Neural crest cell (in vitro differentiated cells): Measurements from ENCODE around the gene ZNF564. TPM values are rescaled to one million over a fixed set of nuclear protein-coding genes. Genes with fewer than 3 reads are reported as not detected.

Experiments
- DNase-seq: peaks from one replicate; pipeline ENCODE4 v3.0.0; 2021; ENCODE audit warnings: low read depth, mixed read lengths, low spot score
- H3K27ac Mint-ChIP-seq: one replicate; pipeline ENCODE4 v1.8.0; 2021; ENCODE audit warnings: mild to moderate bottlenecking, mixed read lengths; ENCODE audit not compliant: unreplicated experiment
- H3K27me3 Mint-ChIP-seq: 2 replicates; pipeline ENCODE4 v1.8.0; 2021; ENCODE audit warnings: low read depth, mild to moderate bottlenecking, mixed read lengths
- H3K36me3 Mint-ChIP-seq: 2 replicates; pipeline ENCODE4 v1.8.0; 2021; ENCODE audit warnings: low read depth, mild to moderate bottlenecking, mixed read lengths
- H3K4me1 Mint-ChIP-seq: 2 replicates; pipeline ENCODE4 v1.8.0; 2021; ENCODE audit warnings: mixed read lengths
- H3K4me3 Mint-ChIP-seq: one replicate; pipeline ENCODE4 v1.8.0; 2021; ENCODE audit warnings: mild to moderate bottlenecking, mixed read lengths
- H3K9me3 Mint-ChIP-seq: 2 replicates; pipeline ENCODE4 v1.8.0; 2021; ENCODE audit warnings: mixed read lengths
- CTCF ChIP-seq: fragments of 200-600 bp; sonication (generic); conservative IDR thresholded peaks from 2 replicates; pipeline ENCODE4 v1.5.0; 2021; ENCODE audit warnings: antibody characterized with exemption, mild to moderate bottlenecking
- total RNA-seq: library from RNA; stranded (reverse); gene quantifications from 2 replicates; pipeline ENCODE4 v1.2.1, GENCODE V29; 2021

ZNF564 gene
- total RNA-seq, 1 donor from 2014 or later: 9.9 TPM

DNA sequence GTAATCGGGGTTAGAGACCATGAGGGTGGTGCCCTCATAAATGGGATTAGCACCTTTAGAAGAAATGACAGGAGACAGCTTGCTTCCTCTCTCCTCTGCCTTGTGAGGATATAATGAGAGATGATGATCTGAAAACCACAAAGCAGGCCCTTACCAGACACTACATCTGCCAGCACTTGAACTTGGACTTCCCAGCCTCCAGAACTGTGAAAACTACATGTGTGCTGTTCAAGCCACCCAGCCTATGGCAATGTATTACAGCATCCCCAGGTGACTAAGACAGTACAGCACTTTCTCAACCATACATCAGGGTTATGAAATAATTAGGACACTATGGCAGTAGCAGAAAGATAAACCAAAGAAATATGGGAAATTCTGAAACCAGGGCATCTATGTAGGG lies 7.4 kb downstream of the ZNF564 start:
- Mint-ChIP-seq H3K36me3 (peaks cover 51% of the 10 kb centered on the region), H3K9me3 (peaks cover 16% of the 10 kb centered on the region), H3K27me3 (no peaks in the 10 kb centered on the region), H3K27ac (no peak overlapping the region), H3K4me1 (no peaks in the 10 kb centered on the region), H3K4me3 (peak overlapping the region; percentile 54)
- no peak for TF ChIP-seq CTCF
- DNase-seq: no peak

DNA sequence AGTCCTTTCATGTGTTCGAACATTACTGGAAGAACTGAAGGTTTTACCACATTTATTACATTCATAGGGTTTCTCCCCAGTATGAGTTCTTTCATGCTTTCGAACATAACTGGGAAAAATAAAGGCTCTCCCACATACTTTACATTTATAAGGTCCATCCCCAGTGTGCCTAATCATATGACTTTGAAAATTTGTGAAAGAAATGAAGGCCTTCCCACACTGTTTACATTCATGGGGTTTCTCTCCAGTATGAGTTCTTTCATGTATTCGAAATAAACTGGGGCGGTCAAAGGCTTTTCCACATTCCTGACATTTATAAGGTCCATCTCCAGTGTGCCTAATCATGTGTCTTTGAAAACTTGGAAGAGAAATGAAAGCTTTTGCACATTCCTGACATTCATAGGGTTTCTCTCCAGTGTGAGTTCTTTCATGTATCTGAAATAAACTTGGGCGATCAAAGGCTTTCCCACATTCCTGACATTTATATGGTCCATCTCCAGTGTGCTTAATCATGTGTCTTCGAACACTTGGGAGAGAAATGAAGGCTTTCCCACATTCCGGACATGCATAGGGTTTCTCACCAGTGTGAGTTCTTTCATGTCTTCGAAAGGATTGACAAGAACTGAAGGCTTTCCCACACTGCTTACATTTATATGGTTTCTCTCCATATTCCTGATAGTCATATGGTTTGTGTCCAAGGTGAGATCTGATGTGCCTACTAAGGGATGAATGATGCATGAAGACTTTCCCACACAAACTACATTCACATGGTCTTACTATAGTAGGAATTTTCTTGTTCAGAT lies 24.0 kb downstream of the ZNF564 start:
- Mint-ChIP-seq H3K27ac (no peak overlapping the region), H3K9me3 (peaks cover 37% of the 10 kb centered on the region), H3K36me3 (peaks cover 85% of the 10 kb centered on the region)

DNA sequence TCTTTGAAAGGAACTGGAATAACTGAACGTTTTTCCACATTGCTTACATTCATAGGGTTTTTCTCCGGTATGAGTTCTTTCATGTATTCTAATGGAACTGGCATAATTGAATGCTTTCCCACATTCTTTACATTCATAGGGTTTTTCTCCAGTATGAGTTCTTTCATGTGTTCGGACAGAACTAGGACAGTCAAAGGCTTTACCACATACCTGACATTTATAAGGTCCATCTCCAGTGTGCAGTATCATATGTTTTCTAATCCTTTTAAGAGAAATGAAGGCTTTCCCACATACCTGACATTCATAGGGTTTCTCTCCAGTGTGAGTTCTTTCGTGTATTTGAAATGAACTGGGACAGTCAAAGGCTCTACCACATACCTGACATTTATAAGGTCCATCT lies 24.7 kb downstream of the ZNF564 start:
- H3K4me1 Mint-ChIP-seq: no peaks in the 10 kb centered on the region
- TF ChIP-seq CTCF: no peak
- no peak for DNase-seq
- no peak overlapping the region for H3K4me3 Mint-ChIP-seq
- no peak overlapping the region for H3K27ac Mint-ChIP-seq
- no peaks in the 10 kb centered on the region for H3K27me3 Mint-ChIP-seq
- peaks cover 39% of the 10 kb centered on the region for H3K9me3 Mint-ChIP-seq
- peaks cover 88% of the 10 kb centered on the region for H3K36me3 Mint-ChIP-seq

More for the DNA sequence above, 24.0 kb downstream of the ZNF564 start:
- DNase-seq: no peak
- H3K4me3 Mint-ChIP-seq: peak overlapping the region; percentile 42
- H3K4me1 Mint-ChIP-seq: no peaks in the 10 kb centered on the region
- no peaks in the 10 kb centered on the region for H3K27me3 Mint-ChIP-seq
- no peak for TF ChIP-seq CTCF

DNA sequence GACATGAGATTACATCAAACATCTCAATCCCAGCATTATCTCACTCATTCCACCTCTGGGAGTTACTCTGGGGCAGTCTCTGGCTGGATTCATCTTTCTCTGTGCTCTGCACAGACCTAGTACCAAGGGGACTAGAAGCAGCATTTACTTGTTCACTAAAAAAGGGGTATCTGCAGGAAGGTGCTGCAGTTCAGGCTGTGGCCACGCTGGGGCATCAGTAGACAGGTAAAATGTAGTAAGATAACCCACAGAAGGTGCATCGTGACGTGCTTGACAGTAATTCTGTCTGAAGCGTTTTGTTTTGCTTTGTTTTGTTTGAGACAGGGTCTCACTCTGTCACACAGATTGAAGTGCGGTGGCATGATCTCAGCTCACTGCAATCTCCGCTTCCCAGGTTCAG lies 29.3 kb downstream of the ZNF564 start:
- H3K27me3 Mint-ChIP-seq: peaks cover 2% of the 10 kb centered on the region
- DNase-seq: no peak
- no peaks in the 10 kb centered on the region for H3K4me1 Mint-ChIP-seq
- no peak overlapping the region for H3K27ac Mint-ChIP-seq
- peaks cover 39% of the 10 kb centered on the region for H3K9me3 Mint-ChIP-seq
- TF ChIP-seq CTCF: peak; percentile 17
- H3K36me3 Mint-ChIP-seq: peaks cover 74% of the 10 kb centered on the region
- H3K4me3 Mint-ChIP-seq: no peak overlapping the region

GRCh38 chr19:12513531-12514061 lies 37.7 kb downstream of the ZNF564 start:
- Mint-ChIP-seq H3K36me3 (peaks cover 37% of the 10 kb centered on the region), H3K27ac (no peak overlapping the region), H3K27me3 (no peaks in the 10 kb centered on the region)

More at GRCh38 chr19:12513531-12514061, 37.7 kb downstream of the ZNF564 start:
- peaks cover 21% of the 10 kb centered on the region for H3K9me3 Mint-ChIP-seq
- DNase-seq: no peak
- TF ChIP-seq CTCF: no peak
- H3K4me3 Mint-ChIP-seq: no peak overlapping the region
- no peaks in the 10 kb centered on the region for H3K4me1 Mint-ChIP-seq
